H1 (cell line): ENCODE measurements around the gene BCL2L11. TPM values are rescaled to one million over a fixed set of nuclear protein-coding genes. Genes with fewer than 3 reads are reported as not detected.

Source experiments
- CTCF ChIA-PET: fragments of 300-600 bp; sonication (Branson Sonifier 250); formaldehyde crosslinking; loops from one replicate; lab custom pipeline; 2021; ENCODE audit not compliant: partially characterized antibody; lab: Charles Lee
- POLR2A ChIA-PET: fragments of 300-600 bp; sonication (Branson Sonifier 250); formaldehyde crosslinking; loops from one replicate; lab custom pipeline; 2021; ENCODE audit warnings: inconsistent platforms; ENCODE audit not compliant: partially characterized antibody; lab: Charles Lee
- DNase-seq, 2 experiments: peaks; one replicate each; pipeline versions ENCODE4 v3.0.0 to v3.0.0-alpha.2; 2010 to 2022; ENCODE audit warnings: low spot score in 2 of 2, low read depth in 1 of 2, mixed read lengths in 1 of 2
- FAIRE-seq: peaks from 2 replicates; lab custom pipeline; 2011; peaks lifted over from hg19 to GRCh38; lab: Jason Lieb, UNC
- H2AFZ ChIP-seq: 2 replicates; pipeline ENCODE4 v1.8.1; 2012; ENCODE audit warnings: low read length, inconsistent platforms
- H2AK5ac ChIP-seq: 2 replicates; pipeline ENCODE4 v1.6.1; 2013; ENCODE audit warnings: low read depth, low read length
- H2BK120ac ChIP-seq: replicated peaks from 2 replicates; pipeline ENCODE3; 2013; ENCODE audit warnings: low read depth, low read length, inconsistent platforms
- H2BK12ac ChIP-seq: 2 replicates; pipeline ENCODE4 v1.6.1; 2013; ENCODE audit warnings: low read depth, low read length
- H2BK15ac ChIP-seq: 2 replicates; pipeline ENCODE4 v1.6.1; 2013; ENCODE audit warnings: low read length
- H2BK20ac ChIP-seq: 2 replicates; pipeline ENCODE4 v1.6.1; 2013; ENCODE audit warnings: low read length
- H2BK5ac ChIP-seq: 2 replicates; pipeline ENCODE4 v1.6.1; 2013; ENCODE audit warnings: low read depth, low read length
- H3K14ac ChIP-seq: 2 replicates; pipeline ENCODE4 v1.6.1; 2013; ENCODE audit warnings: inconsistent platforms; ENCODE audit not compliant: insufficient read length
- H3K18ac ChIP-seq: 2 replicates; pipeline ENCODE4 v1.6.1; 2013; ENCODE audit warnings: low read length; ENCODE audit errors: extremely low read depth
- H3K23ac ChIP-seq: 2 replicates; pipeline ENCODE4 v1.6.1; 2013; ENCODE audit warnings: inconsistent platforms; ENCODE audit not compliant: insufficient read length
- H3K23me2 ChIP-seq: 2 replicates; pipeline ENCODE4 v1.6.1; 2013; ENCODE audit warnings: low read depth, low read length
- H3K27ac ChIP-seq: 2 replicates; pipeline ENCODE4 v1.6.1; 2011; ENCODE audit warnings: low read depth, low read length, inconsistent platforms
- H3K27me3 ChIP-seq, 4 experiments: replicated peaks in 1 of 4; 1 replicate in 1 of 4; 2 replicates in 3 of 4; pipeline versions ENCODE4 v1.6.1 to v1.8.1; 2011 to 2013; ENCODE audit warnings: low read length in 3 of 4, mild to moderate bottlenecking in 3 of 4, inconsistent platforms in 2 of 4, mixed read lengths in 2 of 4, moderate library complexity in 1 of 4; ENCODE audit not compliant: control insufficient read depth in 3 of 4, insufficient read depth in 3 of 4; ENCODE audit errors: extremely low read depth in 1 of 4
- H3K36me3 ChIP-seq, 4 experiments: 2 replicates each; pipeline versions ENCODE4 v1.6.1 to v1.8.1; 2011 to 2013; ENCODE audit warnings: mild to moderate bottlenecking in 4 of 4, low read length in 3 of 4, moderate library complexity in 2 of 4, control low read depth in 1 of 4, inconsistent platforms in 1 of 4; ENCODE audit not compliant: insufficient read depth in 4 of 4, control insufficient read depth in 2 of 4
- H3K4ac ChIP-seq: replicated peaks from 2 replicates; pipeline ENCODE3; 2013; ENCODE audit warnings: low read length, low read depth, mixed read lengths, inconsistent platforms; ENCODE audit not compliant: insufficient read length
- H3K4me1 ChIP-seq, 4 experiments: replicated peaks in 1 of 4; 1 replicate in 1 of 4; 2 replicates in 3 of 4; pipeline versions ENCODE4 v1.6.1 to v1.8.1; 2011 to 2013; ENCODE audit warnings: low read length in 3 of 4, inconsistent platforms in 2 of 4, mixed read lengths in 1 of 4; ENCODE audit not compliant: insufficient read depth in 4 of 4, control insufficient read depth in 3 of 4
- H3K4me2 ChIP-seq, 2 experiments: 2 replicates each; pipeline versions ENCODE4 v1.6.1 to v1.8.1; 2011 to 2013; ENCODE audit warnings: low read depth in 2 of 2, low read length in 2 of 2, control low read depth in 1 of 2, inconsistent platforms in 1 of 2, mild to moderate bottlenecking in 1 of 2; ENCODE audit not compliant: insufficient read depth in 1 of 2
- H3K4me3 ChIP-seq, 4 experiments: fragments of 200-600, 300-600 bp in 1 of 4; sonication (generic), shearing (Covaris generic), sonication (Bioruptor Twin) in 1 of 4; 2 replicates each; pipeline versions ENCODE4 v1.5.1 to v1.8.1; 2011 to 2016; ENCODE audit warnings: low read length in 4 of 4, low read depth in 3 of 4, control low read depth in 2 of 4, inconsistent platforms in 2 of 4, mild to moderate bottlenecking in 2 of 4, mixed read lengths in 1 of 4, moderate library complexity in 1 of 4; ENCODE audit not compliant: insufficient read depth in 2 of 4; ENCODE audit errors: extremely low read depth in 1 of 4
- H3K56ac ChIP-seq: replicated peaks from 2 replicates; pipeline ENCODE3; 2013; ENCODE audit warnings: low read depth, mild to moderate bottlenecking, mixed read lengths, low read length, inconsistent platforms; ENCODE audit not compliant: insufficient read length
- H3K79me1 ChIP-seq: 2 replicates; pipeline ENCODE4 v1.6.1; 2013; ENCODE audit warnings: low read depth, low read length, control low read depth
- H3K79me2 ChIP-seq, 2 experiments: 2 replicates each; pipeline versions ENCODE4 v1.6.1 to v1.8.1; 2012 to 2013; ENCODE audit warnings: low read length in 2 of 2, mild to moderate bottlenecking in 2 of 2, inconsistent platforms in 1 of 2; ENCODE audit not compliant: insufficient read depth in 2 of 2, control insufficient read depth in 1 of 2
- H3K9ac ChIP-seq, 4 experiments: replicated peaks in 1 of 4; 1 replicate in 1 of 4; 2 replicates in 3 of 4; pipeline versions ENCODE4 v1.6.1 to v1.8.1; 2011 to 2013; ENCODE audit warnings: low read depth in 3 of 4, low read length in 3 of 4, control low read depth in 2 of 4, mild to moderate bottlenecking in 2 of 4, moderate library complexity in 2 of 4, inconsistent platforms in 1 of 4; ENCODE audit errors: extremely low read depth in 1 of 4
- H3K9me3 ChIP-seq, 2 experiments: 2 replicates each; pipeline versions ENCODE4 v1.6.1 to v1.8.1; 2012 to 2013; ENCODE audit warnings: mild to moderate bottlenecking in 2 of 2, moderate library complexity in 2 of 2, control low read depth in 1 of 2, inconsistent platforms in 1 of 2, low read depth in 1 of 2, low read length in 1 of 2, mixed read lengths in 1 of 2; ENCODE audit not compliant: insufficient read depth in 2 of 2
- H4K20me1 ChIP-seq, 2 experiments: replicated peaks in 1 of 2; 2 replicates each; pipeline versions ENCODE3 to v1.8.1; 2011 to 2013; ENCODE audit warnings: inconsistent platforms in 2 of 2, low read length in 2 of 2, mild to moderate bottlenecking in 1 of 2; ENCODE audit not compliant: insufficient read depth in 2 of 2, control insufficient read depth in 1 of 2
- H4K5ac ChIP-seq: 2 replicates; pipeline ENCODE4 v1.6.1; 2013; ENCODE audit warnings: low read length, low read depth, mixed read lengths, inconsistent platforms; ENCODE audit not compliant: insufficient read length
- H4K8ac ChIP-seq: 2 replicates; pipeline ENCODE4 v1.8.0; 2013; ENCODE audit warnings: mild to moderate bottlenecking, moderate library complexity, low read length, inconsistent platforms; ENCODE audit not compliant: insufficient read depth; ENCODE audit errors: extremely low read depth
- H4K91ac ChIP-seq: replicated peaks from 2 replicates; pipeline ENCODE3; 2013; ENCODE audit warnings: low read length, mixed read lengths, inconsistent platforms; ENCODE audit not compliant: insufficient read length
- ATF2 ChIP-seq: IDR thresholded peaks from 2 replicates; pipeline ENCODE4 v1.6.1; 2012; ENCODE audit warnings: low read length, inconsistent platforms
- GTF2F1 ChIP-seq: IDR thresholded peaks from 2 replicates; pipeline ENCODE4 v1.6.1; 2012; ENCODE audit warnings: low read depth, low read length, improper control_type of control experiment, borderline replicate concordance
- NANOG ChIP-seq: IDR thresholded peaks from 2 replicates; pipeline ENCODE4 v1.6.1; 2011; ENCODE audit warnings: low read length, low read depth, mild to moderate bottlenecking, inconsistent platforms; ENCODE audit not compliant: insufficient read depth, poor library complexity, severe bottlenecking
- RFX5 ChIP-seq: IDR thresholded peaks from 2 replicates; pipeline ENCODE4 v1.6.1; 2011; ENCODE audit warnings: low read depth, low read length, improper control_type of control experiment, borderline replicate concordance
- SIX5 ChIP-seq: IDR thresholded peaks from 2 replicates; pipeline ENCODE4 v1.6.1; 2011; ENCODE audit warnings: mild to moderate bottlenecking, low read depth, low read length
- TAF1 ChIP-seq: IDR thresholded peaks from 2 replicates; pipeline ENCODE4 v1.6.1; 2011; ENCODE audit warnings: mild to moderate bottlenecking, low read depth, low read length
- WGBS, 2 experiments: shearing (Covaris generic) in 1 of 2; methylation state at CpG; one replicate each; pipeline versions ENCODE4 v1.1.6 to v1.1.7; 2013 to 2015; ENCODE audit warnings: low lambda C conversion rate in 2 of 2, mixed read lengths in 2 of 2, inconsistent platforms in 1 of 2, low coverage in 1 of 2, missing lambda C conversion rate in 1 of 2; ENCODE audit not compliant: insufficient replicate concordance in 2 of 2, insufficient coverage in 1 of 2, insufficient read length in 1 of 2; ENCODE audit errors: extremely low coverage in 1 of 2, missing lambda C conversion rate in 1 of 2; 5-methylcytosine and 5-hydroxymethylcytosine counted together
- polyA plus RNA-seq, 7 experiments: library from polyadenylated mRNA; depleted of rRNA in 3 of 7; stranded (reverse) in 5 of 7; unstranded in 2 of 7; fragments of >200 nt in 5 of 7; fragments of 200-250 nt in 2 of 7; gene quantifications; 1 replicate in 5 of 7; 2 replicates in 1 of 7; 4 replicates in 1 of 7; pipeline versions ENCODE4 v1.2.1 to v1.2.3, GENCODE V29; 2011 to 2013; ENCODE audit warnings: missing spikeins in 2 of 7, mixed read lengths in 2 of 7
- total RNA-seq: library from RNA; stranded (reverse); fragmentation: NEBNext Ultra II Directional; extraction: Animal tissue kit (Norgen Biotek cat#: 25700); gene quantifications from 2 replicates; pipeline ENCODE4 v1.2.1, GENCODE V29; 2021

BCL2L11 gene
- total and polyA plus RNA-seq, 2 of the 8 experiments (the other 6 are each of a cell fraction or from before 2014, with no cell fraction given): 7.5 to 22.9 TPM

GRCh38 chr2:111182740-111183139 lies 62.0 kb downstream of the BCL2L11 start:
- Histone ChIP-seq H3K56ac (no peak overlapping the region), H3K27ac (no peak overlapping the region), H2BK120ac (no peak overlapping the region), H3K4ac (no peak overlapping the region), H4K20me1 (no peaks in the 10 kb centered on the region), H2BK12ac (no peak overlapping the region), H3K23me2 (no peaks in the 10 kb centered on the region; the same call in 1 of the 2 replicates), H3K36me3 (no peaks in the 10 kb centered on the region), H3K14ac (no peak overlapping the region), H3K4me3 (no peak overlapping the region), H3K79me2 (no peaks in the 10 kb centered on the region), H4K5ac (no peak overlapping the region), H3K9me3 (no peaks in the 10 kb centered on the region), H3K27me3 (no peaks in the 10 kb centered on the region), H2AK5ac (no peak overlapping the region), H3K9ac (no peak overlapping the region), H3K23ac (no peak overlapping the region), H2AFZ (no peak overlapping the region), H3K4me1 (no peaks in the 10 kb centered on the region; a peak in 1 of 7 replicates), H2BK20ac (no peak overlapping the region), H2BK15ac (no peak overlapping the region), H4K8ac (no peak overlapping the region), H2BK5ac (no peak overlapping the region), H3K18ac (no peak overlapping the region), H4K91ac (no peak overlapping the region), H3K4me2 (no peak overlapping the region), H3K79me1 (no peaks in the 10 kb centered on the region; the same call in 1 of the 2 replicates)
- POLR2A ChIA-PET: no interaction called here
- DNase-seq (no peak), FAIRE-seq (no peak)
- WGBS, 2 experiments: 88% methylated on average over 2 of the region's 2 CpGs; no CpG with 5 or more reads in 1 of the 2 experiments
- CTCF ChIA-PET: no interaction called here
- no peak for TF ChIP-seq NANOG
- no peak for TF ChIP-seq SIX5
- no peak for TF ChIP-seq RFX5
- no peak for TF ChIP-seq ATF2
- TF ChIP-seq GTF2F1: no peak
- TF ChIP-seq TAF1: no peak
